ENCODE results near the gene VKORC1.

VKORC1 gene

DNA sequence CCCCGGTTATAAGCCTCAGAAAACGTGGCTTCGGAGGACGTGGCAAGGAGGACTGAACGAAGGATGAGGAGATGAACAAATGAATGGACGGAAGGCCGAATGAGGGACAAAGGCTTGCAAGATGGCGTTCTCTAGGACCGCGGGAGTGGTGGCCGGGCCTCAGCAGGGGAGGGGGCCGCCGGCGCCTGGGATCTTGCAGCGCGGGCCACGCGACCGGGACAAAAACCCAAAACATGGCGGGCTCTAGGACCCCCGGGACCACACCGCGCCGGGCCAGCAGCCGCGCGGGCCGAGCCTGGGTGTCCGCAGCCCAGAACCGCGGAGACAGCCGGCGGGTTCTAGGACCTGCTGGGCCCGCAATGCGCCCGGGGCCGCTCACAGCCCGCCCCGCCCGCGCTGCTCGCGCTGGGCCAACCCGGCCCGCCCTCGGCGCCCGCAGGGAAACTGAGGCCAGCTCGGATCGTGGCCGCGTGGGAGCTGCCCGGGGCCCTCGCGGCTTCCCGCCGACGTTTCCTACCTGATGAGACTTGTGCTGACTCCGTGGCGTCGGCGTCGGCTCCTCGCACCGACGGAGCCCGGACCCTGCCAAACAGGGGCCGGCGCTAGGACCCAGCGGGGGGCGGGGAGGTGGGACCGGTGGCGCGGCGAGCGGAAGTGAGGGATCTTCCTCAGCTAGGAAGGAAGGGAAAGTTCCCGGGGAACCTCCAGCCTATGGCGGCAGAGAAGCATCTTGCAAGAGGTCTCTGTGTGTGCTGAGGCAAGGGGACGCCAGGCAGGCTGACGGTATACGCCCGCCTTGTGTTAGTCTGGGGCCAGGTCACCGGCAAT is 21.2 kb downstream of the VKORC1 start:
- DNase-seq (ENCODE audit: low read depth) = peak; percentile 87
- peak overlapping the region; percentile 98 for H3K4me3 ChIP-seq (ENCODE audit: control insufficient read depth, low read depth, low read length)
- TF ChIP-seq CTCF (conservative IDR thresholded peaks at IDR 0.05; ENCODE audit: control insufficient read depth, insufficient read depth, low read depth, low read length) = no peak

DNA sequence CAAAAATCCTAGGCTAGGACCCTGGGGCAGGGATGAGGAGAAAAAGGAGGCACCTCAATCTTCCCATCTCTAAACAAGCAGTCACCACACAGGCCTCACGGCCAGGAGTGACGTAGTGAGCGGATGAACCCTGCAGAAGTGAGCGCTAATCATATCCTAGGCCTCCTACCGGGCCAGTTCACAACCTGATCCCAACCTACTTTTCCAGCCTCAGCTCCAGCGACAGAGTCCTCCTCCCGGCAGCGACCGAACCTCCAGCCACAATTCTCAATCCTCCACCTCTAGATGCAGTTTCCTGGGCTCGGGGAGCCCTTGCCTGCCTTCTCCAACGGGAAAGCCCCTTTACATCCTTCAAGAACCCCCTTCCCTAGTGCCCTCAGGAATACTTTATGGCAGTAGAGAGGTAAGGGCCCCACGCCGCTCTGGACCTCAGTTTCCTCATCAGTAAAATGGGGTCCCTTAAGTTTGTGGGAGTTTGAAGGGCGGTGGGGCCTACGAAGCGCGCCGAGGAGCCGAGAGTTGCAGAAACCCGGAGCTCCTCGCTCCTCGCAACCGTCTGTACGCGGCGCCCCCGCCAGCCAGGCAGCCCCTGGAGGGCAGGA is 22.0 kb downstream of the VKORC1 start:
- TF ChIP-seq CTCF (conservative IDR thresholded peaks at IDR 0.05; ENCODE audit: control insufficient read depth, insufficient read depth, low read depth, low read length) = no peak
- H3K4me3 ChIP-seq (ENCODE audit: control insufficient read depth, low read depth, low read length) = peak overlapping the region; percentile 98
- peak; percentile 64 for DNase-seq (ENCODE audit: low read depth)

- DNase-seq (ENCODE audit: low read depth) = peak; percentile 98
- H3K4me3 ChIP-seq (ENCODE audit: control insufficient read depth, low read depth, low read length) = peak overlapping the region; percentile 98
- no peak for TF ChIP-seq CTCF (conservative IDR thresholded peaks at IDR 0.05; ENCODE audit: control insufficient read depth, insufficient read depth, low read depth, low read length)
Measured at GRCh38 chr16:31071861-31072260, 22.7 kb downstream of the VKORC1 start.

GRCh38 chr16:31067342-31067741 is 27.3 kb downstream of the VKORC1 start:
- TF ChIP-seq CTCF (conservative IDR thresholded peaks at IDR 0.05; ENCODE audit: control insufficient read depth, insufficient read depth, low read depth, low read length) = no peak
- no peak for DNase-seq (ENCODE audit: low read depth)
- H3K4me3 ChIP-seq (ENCODE audit: control insufficient read depth, low read depth, low read length) = no peak overlapping the region

DNA sequence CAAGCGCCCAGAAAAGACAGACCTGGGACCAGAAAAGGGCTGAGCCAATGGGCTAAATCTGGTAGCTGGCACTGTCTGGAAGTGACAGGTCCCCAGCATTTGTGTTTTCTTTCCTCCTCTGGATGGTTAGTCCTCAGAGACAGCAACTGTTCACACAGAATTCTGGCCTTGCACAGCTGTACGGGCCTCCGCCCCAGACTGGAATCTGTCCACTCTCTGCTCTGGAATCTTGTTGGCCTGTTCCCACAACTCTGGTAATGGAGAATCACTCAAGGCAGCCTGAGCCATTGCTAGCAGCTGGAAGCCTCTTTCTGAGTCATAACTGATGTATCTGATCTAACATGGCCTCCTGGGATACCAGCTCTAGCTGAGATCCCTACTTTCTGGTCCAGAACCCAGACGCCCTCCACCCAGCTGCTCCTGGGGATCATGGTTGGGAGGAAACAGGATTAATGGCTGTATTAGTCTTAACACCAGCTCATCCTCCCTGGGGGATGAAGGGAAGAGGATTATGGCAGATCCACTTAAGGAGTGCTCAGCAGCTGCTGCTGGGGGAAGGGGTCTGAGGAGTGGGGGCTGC is 29.6 kb downstream of the VKORC1 start:
- DNase-seq (ENCODE audit: low read depth) = peak; percentile 98
- H3K4me3 ChIP-seq (ENCODE audit: control insufficient read depth, low read depth, low read length) = no peak overlapping the region
- no peak for TF ChIP-seq CTCF (conservative IDR thresholded peaks at IDR 0.05; ENCODE audit: control insufficient read depth, insufficient read depth, low read depth, low read length)

- no peak for TF ChIP-seq CTCF (conservative IDR thresholded peaks at IDR 0.05; ENCODE audit: control insufficient read depth, insufficient read depth, low read depth, low read length)
- DNase-seq (ENCODE audit: low read depth) = no peak
- H3K4me3 ChIP-seq (ENCODE audit: control insufficient read depth, low read depth, low read length) = no peak overlapping the region
Measured at GRCh38 chr16:31063843-31064611, 30.6 kb downstream of the VKORC1 start.

Measured in fibroblast of mammary gland (primary cell).